ENCODE measurements around the gene MAP1LC3B.
"Not testable (repeated sequence)": the region's sequence is repeated elsewhere in the genome, so short reads cannot be mapped to it uniquely, and the experiment has no call there.

MAP1LC3B gene

DNA sequence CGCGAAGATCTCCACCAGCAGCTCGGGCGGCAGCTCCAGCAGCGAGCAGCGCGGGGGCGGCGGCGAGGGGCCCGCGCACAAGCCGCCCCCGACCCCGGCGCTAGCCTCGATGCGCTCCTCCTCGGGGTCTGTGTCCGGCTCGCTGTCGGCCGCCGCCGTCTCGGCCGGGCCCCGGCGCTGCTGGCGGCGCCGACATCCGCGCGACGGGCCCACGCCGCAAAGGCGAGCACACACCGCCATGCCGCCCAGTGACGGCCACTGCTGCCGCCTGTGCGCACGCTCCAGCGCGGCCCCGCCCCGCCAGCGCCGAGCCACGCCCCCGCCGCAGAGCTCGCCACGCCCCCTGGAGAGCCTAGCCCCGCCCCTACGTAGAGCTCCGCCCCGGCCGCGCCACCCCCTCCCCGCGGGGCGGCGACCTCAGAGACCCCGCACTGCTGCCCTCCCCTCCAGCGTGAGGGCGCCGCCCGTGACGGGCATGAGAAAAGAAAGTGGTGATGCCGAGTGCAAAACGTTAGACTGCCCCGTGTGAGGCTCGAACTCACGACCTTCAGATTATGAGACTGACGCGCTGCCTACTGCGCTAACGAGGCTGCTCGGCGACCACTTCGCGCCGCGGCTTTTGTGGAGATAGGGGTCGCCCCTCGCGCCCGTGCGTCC is 8.5 kb upstream of the MAP1LC3B start, which contains the start of gene FBXO31:
Gene FBXO31, minus strand, starts transcription at position 272 of the 657 bp plus-strand sequence. Its CDS starts 32 bp downstream, at position 240.
- ATAC-seq, result peak; percentile 65 to 66

DNA sequence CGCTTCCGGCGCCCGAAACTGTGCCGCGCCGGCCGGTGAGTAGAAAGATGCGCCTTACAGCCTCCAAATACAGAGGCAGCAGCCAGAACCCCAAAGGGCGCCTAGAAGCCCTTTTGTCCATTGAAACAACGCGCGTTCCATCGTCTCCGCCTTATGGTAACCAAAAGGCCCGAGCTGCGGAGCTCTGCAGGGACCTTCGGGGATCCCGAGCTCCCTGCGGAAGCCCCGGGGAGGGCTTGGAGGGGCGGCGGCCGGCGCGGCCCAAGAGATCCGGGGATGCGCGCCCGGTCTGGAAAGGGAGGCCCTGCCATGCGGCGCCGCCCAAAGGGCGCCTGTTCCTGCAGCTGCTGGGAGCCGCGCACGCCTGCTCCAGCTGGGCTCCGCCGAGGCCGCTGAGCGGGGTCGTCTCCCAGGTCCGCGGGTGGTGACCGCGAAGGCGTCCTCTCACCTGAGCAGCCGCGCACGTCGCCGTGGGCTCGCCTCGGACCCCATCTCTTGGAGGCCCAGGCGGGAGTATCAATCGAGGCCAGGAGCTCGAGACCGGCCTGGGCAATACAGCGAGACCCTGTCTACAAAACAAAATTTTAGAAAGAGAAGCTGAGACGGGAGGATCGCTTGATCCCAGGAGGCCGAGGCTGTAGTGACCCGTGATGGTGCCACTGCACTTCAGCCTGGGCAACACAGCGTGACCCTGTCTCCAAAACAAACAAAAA is 7.8 kb upstream of the MAP1LC3B start:
- no peak for ATAC-seq

DNA sequence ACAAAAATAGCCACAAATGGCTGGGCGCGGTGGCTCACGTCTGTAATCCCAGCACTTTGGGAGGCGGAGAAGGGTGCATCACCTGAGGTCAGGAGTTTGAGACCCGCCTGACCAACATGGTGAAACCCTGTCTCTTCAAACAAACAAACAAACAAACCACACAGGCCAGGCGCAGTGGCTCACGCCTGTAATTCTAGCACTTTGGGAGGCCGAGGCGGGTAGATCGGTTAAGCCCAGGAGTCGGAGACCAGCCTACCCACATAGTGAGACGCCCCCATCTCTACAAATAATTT is 7.3 kb upstream of the MAP1LC3B start:
- not testable (repeated sequence) for ATAC-seq

DNA sequence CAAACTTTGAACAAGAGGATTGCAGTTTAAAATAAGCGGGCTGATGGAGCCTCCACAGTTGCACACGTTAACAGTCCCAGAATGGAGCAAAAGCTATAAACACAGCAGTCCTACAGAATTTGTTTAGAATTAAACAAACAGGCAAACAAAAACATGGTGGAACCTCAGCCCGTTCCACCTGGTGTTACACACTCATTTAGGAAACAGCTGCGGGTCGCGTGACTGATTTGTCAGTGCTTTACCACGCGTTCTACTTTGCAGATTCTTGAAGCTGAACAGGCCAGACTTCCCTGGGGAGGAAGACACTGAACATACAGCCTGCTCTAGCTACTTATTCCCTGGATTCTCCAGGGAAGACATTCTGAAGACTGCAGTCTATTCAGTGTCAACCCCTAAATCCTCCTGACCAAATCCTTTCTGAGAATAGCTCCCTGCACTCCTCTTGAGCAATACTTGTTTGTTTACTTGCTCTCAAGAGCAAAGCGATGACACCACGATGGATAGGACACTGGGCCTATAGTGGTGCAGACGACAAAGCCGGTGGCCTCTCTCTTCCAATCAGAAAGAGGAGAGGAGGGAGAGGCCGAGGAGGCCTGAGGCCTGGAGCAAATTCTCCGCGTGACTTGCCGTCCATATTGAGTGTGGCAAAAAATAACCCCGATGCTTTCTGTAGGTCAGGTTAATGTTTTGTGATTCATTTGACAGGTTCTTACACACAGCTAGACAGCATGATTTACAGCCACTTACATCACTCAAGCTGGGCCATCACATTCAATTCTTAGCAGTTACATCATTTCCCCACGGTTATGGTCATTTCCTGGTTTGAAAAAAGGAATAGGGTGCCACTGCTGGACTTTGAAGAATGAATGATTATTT is 4.0 kb upstream of the MAP1LC3B start:
- peak; percentile 74 to 75 for ATAC-seq

DNA sequence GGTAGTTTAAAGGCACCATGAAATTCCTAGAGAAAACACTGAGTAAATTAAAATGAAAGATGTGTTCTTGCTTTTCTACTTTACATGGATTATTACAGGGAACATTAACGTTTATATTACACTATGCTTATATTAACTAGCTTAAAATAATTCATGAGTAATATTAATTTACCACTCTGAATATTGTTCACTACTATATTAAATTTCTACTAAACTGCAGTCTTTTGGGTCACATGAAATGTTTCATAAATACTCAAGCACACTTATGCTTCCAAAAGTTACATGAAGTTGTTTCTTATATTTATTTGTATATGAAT is 3.4 kb upstream of the MAP1LC3B start:
- ATAC-seq, result no peak

DNA sequence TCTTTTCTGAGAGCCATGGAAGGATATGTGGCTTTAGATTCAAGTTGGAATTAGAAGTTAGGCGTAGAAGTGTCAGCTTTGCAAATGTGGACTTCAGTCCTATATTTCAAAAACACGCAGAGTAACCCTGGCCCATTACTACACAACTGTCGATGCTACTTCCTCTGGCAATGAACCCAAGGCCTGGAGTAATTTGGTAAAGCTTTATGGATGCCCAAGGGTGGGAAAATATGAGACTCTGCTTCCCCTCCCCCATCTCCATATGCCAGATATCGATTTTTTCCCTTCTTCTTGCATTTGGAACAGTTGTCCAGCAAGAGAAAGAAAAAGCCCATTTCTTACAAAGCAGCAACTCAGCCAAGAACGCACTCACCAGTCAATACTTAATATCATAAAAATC is 2.9 kb upstream of the MAP1LC3B start:
- ATAC-seq, result no peak

DNA sequence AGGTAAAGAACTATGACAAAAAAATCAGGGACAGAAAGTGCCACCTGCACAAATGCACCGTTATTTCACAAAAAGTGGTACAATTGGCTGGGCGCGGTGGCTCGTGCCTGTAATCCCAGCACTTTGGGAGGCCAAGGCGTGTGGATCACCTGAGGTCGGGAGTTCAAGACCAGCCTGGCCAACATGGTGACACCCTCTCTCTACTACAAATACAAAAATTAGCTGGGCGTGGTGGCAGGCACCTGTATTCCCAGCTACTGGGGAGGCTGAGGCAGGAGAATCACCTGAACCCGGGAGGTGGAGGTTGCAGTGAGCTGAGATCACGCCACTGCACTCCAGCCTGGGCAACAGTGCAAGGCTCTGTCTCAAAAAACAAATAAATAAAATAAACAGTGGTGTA is 2.2 kb upstream of the MAP1LC3B start:
- ATAC-seq, result not testable (repeated sequence)

DNA sequence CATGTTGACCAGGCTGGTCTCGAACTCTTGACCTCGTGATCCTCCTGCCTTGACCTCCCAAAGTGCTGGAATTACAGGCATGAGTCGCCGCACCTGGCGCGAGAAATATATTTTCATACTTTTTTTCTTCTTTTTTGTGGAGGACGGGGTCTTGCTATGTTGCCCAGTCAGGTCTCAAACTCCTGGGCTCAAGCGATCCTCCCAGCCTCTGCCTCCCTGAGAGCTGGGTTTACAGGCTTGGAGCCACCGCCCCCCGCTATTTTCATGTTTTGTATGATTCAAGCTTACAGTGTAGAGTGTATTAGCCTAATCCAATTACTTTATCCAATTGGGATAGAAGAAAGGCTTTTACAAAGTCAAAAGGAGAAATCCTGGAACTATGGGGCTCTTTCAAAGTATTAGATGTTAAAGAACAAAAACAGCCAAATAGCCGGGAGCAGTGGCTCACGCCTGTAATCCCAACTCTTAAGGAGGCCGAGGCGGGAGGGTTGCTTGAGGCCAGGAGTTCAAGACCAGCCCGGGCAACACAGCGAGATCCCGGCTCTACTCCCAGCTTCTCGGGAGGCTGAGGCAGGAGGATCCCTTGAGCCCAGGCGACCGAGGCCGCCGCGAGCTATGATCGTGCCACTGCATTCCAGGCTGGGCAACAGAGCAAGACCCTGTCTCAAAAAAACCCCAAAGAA is 1.4 kb upstream of the MAP1LC3B start:
- no peak for ATAC-seq

DNA sequence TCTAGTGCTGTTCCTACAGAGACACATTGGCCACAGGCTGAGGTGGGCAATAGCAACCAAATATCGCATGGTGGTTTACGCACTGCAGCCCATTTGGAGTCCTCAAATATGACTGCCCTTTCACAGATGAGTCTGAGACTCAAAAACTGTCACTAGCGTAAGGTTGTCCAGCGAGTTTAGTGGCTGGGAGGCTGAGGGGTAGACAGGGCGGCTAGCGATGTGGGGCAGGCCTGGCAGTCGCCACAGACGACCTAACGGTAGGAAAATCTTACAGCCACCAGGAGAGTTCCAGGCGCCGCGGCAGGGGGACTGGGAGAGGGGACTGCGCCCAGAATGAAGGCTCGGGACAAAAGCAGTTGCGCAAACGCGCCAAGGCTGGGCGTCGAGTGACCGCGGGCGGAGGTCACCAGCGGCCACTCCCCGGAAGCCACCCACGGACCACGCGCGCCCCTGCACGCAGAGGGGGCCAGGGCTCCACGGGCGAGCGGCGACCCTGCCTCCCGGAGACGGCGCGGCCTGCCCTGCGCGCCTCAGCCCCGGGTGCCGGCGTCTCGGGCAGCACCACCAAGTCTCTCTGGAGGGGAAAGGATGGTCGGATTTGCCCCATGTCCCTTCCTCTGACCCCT is 699 bp upstream of the MAP1LC3B start:
- ATAC-seq, result no peak

DNA sequence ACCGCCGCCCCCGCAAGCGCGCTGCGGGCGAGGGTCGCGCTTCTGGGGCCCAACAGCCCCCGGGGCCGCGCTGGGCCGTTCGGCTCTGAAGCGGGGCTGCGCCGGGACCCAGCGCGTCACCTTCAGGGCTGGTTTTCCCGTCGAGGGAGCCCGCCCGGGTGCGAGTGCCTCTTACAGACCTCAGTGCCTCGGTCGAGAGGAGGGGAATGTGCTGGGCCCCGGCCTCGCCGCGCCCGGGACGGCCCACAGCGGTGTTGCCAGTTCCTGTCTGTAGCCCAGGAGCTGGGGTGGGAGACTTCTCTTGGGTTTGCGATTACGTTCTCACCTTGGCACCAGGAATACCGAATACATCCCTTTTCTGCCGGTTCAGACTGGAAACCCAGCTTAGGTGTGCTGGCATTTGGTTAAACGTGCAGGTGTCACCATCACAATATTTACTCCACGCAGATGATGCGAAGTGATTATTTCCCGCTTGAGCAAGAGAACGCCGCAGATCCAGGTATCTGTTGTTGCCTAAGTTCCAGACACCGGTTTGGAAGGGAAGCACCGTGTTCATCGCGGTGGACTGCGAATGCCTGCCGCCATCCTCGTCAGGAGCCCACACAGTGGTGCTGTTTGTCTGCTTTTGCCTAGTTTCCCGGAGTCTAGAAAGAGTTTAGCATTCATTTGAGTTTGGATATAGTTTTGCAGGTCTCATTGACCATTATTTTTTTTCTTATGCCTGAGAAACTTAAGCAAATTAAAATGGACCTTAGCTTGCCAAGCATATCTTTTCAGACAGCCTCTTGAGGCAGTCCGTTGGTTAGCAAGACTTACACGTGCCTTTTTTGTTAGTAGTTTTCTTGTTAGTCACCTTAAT is 914 bp downstream of the MAP1LC3B start:
- ATAC-seq, result no peak

DNA sequence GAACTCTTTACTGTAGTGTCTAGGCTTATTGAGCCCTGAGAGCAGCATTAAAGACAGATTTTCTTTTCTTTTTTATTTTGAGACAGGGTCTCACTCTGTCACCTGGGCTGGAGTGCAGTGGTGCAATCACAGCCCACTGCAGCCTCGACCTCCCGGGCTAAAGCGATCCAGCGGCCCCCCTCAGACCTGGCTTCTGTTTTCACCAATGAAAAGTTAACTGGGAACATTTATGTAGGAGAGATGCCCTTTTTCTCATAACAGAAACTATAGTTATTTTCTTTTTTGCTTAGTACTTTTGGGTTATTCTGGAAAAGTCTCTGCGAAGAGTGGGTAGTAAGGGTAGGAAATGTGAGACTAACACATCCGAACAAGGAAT is 1.5 kb downstream of the MAP1LC3B start:
- ATAC-seq, result no peak

DNA sequence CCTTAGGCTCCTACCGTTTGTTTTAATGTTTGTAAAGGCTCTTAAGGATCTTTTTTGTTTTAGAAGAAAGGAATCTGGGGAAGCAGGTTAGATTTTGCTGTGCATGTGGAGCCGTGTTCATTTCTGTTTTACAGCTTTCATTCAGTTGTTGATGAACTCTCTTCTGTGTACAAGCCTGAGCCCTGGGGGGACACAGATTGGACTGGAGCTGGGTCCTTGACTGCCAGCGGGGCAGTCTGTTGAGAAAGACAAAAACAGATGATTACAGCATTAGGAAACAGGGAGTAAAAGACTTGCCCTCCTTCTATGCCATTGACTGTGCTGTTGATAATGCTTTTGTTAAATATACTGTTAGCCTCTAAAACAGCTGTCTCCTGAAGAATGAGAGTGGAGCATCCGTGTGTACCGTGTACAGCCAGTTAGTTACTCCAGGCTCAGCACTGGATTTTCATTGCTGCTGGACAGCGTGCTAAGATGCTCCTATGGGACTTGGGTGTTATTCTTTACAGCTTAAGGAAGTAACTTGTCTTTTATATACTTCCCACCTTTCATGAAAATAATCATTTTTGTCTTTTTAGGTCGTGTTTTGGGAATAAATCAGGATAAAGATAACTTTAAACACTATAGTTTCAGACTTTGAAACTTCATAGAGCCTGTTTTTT is 3.2 kb downstream of the MAP1LC3B start:
- no peak for ATAC-seq

DNA sequence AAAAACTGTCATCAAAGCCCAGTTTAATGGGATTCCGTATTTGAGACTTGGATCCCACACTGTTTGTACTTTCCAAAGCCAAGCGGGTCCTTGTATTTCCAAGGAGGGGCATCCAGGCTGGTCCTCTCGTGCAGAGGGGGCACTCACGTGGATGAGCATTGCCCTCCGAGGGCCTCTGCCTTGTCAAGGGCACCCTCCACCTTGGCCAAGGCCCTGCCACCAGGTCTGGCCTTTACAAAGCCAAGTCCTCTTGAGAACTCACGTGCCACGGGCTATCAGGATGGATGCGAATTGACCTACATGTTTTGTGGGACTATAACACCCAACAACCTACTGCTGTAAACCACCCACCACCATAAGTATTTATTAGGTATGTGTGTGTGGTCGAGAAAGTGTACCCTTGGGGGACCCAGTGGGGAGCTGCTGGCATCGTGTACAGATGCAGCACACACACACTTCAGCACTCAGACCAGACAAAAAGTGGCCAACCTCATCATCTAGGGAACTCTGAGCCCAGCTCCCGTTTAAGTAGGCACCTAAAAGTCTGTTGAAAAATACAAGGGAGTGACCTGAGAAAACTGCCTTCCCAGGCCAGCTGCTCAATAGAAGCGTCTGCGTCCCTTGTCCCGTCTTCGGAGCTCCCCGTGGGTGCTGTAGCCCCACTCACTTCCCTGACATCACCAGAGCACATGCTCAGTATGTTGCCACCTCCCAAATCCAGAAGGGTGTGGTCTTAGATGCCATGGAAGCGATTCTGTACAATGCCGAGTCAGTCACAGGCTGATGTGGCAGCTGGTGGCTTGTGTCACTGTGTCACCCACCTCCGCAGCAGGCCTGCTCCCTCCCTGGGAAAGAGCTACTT is 12.9 kb downstream of the MAP1LC3B start:
- no peak for ATAC-seq

DNA sequence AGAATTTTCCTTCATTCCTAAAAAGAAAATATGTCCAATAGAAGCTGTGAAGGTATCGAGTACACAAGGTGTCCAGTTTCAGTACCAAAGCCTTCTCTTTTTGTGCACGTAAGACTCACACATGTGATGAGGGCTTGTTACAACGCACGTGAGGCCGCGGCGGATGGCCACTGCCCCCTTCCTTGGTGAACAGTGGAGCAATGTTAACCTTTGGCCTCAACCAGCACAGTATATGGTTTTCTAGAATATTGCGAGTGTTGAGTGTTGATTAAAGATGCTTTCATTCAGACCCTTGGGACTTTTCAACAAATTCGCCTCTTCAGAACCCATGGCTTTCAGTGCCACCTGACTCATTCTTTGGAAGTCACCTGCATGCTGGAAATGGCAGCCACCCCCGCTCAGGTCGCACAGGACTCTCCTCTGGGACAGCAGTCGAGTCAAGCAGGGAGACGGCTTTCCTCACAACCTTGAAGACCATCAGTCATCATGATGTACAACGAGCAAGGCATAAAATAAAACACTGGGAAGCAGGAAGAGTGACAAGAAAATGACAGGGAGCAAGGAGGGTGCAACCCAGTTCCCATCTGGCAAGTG is 14.5 kb downstream of the MAP1LC3B start:
- no peak for ATAC-seq

DNA sequence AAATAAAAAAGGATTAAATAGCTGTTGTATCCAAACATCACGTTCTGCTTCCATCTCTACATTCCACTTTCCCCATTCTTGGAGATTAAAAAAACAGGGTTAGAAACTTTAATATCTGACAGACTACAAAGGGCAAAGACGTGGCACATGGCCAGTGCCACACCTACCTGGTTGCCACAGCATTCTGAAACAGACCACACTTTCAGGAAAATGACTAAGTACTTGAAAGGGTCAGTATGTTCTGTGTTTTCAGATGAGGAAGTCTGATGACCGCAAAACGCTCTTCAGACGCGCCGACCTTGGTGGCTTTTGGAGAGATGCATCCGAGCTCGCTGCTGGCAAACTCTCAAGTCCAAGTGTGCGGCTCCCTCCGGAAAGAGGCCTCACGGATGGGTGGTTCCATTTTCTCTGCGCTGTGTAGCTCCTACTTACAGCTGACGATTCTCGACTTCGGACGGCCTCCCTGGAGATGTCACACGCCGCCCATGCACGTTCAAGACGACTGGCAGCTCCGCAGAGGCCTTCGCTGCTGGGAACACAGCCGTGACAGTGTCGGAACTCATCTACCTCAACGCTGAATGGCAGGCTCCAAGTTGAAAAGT is 15.5 kb downstream of the MAP1LC3B start:
- no peak for ATAC-seq

DNA sequence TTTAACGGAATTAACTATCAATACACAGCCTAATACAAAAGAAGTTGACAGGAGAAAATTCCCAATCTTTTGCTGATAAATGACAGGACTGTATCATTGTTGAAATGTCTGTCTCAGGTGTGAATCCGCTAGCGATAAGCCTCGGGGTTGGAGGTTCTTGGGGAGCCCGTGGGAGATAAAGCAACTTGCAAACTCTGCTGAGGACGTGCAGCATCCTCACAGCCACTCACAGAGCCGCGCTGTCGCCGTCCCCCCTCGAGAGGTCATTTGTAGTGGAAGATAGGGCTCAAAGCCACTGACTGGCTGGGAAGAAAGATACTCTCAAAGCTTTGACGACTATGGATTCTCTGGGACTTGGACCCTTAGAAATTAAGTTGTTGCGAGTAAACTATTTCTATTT is 17.0 kb downstream of the MAP1LC3B start:
- ATAC-seq, result no peak

DNA sequence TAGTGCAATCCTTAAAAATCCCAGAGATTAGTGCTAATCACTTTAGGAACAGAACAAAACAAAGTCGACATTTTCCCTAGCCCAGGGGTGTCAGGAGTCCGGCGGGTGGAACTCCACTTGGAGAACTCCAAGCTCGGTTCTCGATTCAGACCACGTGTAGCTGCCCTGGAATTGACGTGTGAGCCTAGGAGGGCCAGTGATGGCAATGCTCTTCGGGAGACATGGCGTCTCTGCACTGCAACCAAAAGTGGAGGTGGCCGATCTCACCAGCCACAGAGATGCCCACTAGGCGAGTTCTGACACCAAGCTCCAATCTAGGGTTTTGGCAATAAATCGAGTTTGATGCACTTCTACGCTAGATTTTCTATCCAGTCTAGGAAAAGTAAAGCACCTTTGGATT is 17.6 kb downstream of the MAP1LC3B start:
- ATAC-seq, result no peak

DNA sequence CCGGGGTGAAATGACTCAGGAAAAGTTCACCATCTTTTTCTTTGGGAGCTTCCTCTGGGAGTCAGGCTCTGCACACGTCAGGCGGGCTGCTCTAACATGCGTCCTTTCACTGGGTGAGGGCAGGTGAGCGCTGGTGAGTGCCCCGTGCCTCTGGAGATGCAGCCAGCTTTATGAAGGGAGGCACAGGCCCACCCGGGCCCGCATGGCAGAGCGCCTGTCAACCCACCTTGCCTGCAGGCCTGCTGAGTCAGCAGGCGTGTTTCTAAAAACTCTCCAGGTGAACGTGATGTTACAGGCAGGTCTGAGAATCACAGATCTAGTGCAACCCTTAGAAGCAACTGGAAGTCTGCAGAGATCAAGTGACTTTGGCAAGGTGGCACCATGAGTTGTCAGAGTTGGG is 18.4 kb downstream of the MAP1LC3B start:
- ATAC-seq, result no peak

DNA sequence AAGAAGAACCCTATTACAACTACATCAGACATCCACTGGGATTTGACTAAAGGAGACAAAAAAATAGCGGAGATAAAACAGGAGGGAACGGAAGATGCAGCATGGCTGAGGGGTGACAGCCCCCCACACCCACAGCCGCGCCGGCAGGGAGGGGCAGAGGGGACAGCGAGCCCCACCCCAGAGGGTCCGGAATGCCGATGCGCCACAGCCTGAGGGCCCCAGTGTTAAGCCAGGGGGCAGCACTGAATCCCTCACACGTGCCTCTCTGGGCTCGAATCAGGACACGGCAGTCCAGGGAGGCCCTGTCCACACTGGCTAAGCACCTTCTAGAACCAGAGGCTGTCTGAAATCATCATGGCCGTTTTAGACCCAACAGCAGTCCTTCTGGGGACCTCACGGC is 18.8 kb downstream of the MAP1LC3B start:
- ATAC-seq, result no peak

Data from activated CD4-positive, CD25-positive, alpha-beta regulatory T cell treated with anti-CD3 and anti-CD28 coated beads, Interleukin-2, amount 50 U/mL, for 24 hours (primary cell).